ENCODE results near the gene TXNDC16. TPM values are rescaled to one million over a fixed set of nuclear protein-coding genes. Genes with fewer than 3 reads are reported as not detected.

TXNDC16 gene
- total RNA-seq, 1 donor from 2014 or later: 11.5 TPM

- peaks cover 5% of the 10 kb centered on the region for H3K27me3 Mint-ChIP-seq (ENCODE audit: low read depth)
- peaks cover 32% of the 10 kb centered on the region for H3K4me1 Mint-ChIP-seq
- no peak for TF ChIP-seq CTCF (conservative IDR thresholded peaks at IDR 0.05)
- H3K4me3 Mint-ChIP-seq: peak overlapping the region; percentile 90
- no peak overlapping the region for H3K27ac Mint-ChIP-seq (ENCODE audit: unreplicated experiment)
- DNase-seq (ENCODE audit: low read depth, low spot score): no peak
- H3K9me3 Mint-ChIP-seq: no peaks in the 10 kb centered on the region
- H3K36me3 Mint-ChIP-seq (ENCODE audit: low read depth): no peaks in the 10 kb centered on the region
These were observed 1.6 kb downstream of the TXNDC16 start for GRCh38 chr14:52550661-52551060.

GRCh38 chr14:52547526-52547925, 4.8 kb downstream of the TXNDC16 start:
- Mint-ChIP-seq H3K9me3 (no peaks in the 10 kb centered on the region), H3K36me3 (ENCODE audit: low read depth) (no peaks in the 10 kb centered on the region), H3K4me3 (no peak overlapping the region), H3K27ac (ENCODE audit: unreplicated experiment) (no peak overlapping the region), H3K4me1 (peaks cover 22% of the 10 kb centered on the region), H3K27me3 (ENCODE audit: low read depth) (no peaks in the 10 kb centered on the region)
- DNase-seq (ENCODE audit: low read depth, low spot score): no peak
- no peak for TF ChIP-seq CTCF (conservative IDR thresholded peaks at IDR 0.05)

GRCh38 chr14:52547027-52547426, 5.3 kb downstream of the TXNDC16 start:
- Mint-ChIP-seq H3K27me3 (ENCODE audit: low read depth) (no peaks in the 10 kb centered on the region), H3K36me3 (ENCODE audit: low read depth) (no peaks in the 10 kb centered on the region), H3K4me1 (peaks cover 22% of the 10 kb centered on the region), H3K4me3 (no peak overlapping the region), H3K9me3 (no peaks in the 10 kb centered on the region), H3K27ac (ENCODE audit: unreplicated experiment) (no peak overlapping the region)
- no peak for DNase-seq (ENCODE audit: low read depth, low spot score)
- no peak for TF ChIP-seq CTCF (conservative IDR thresholded peaks at IDR 0.05)

- H3K27me3 Mint-ChIP-seq (ENCODE audit: low read depth): no peaks in the 10 kb centered on the region
- TF ChIP-seq CTCF (conservative IDR thresholded peaks at IDR 0.05): no peak
- peaks cover 16% of the 10 kb centered on the region for H3K4me1 Mint-ChIP-seq
- no peaks in the 10 kb centered on the region for H3K9me3 Mint-ChIP-seq
- no peaks in the 10 kb centered on the region for H3K36me3 Mint-ChIP-seq (ENCODE audit: low read depth)
- no peak for DNase-seq (ENCODE audit: low read depth, low spot score)
- no peak overlapping the region for H3K4me3 Mint-ChIP-seq
- no peak overlapping the region for H3K27ac Mint-ChIP-seq (ENCODE audit: unreplicated experiment)
These were observed 6.0 kb downstream of the TXNDC16 start for GRCh38 chr14:52546318-52546670.

GRCh38 chr14:52545584-52546317, 6.6 kb downstream of the TXNDC16 start:
- TF ChIP-seq CTCF (conservative IDR thresholded peaks at IDR 0.05): no peak
- Mint-ChIP-seq H3K9me3 (no peaks in the 10 kb centered on the region), H3K27ac (ENCODE audit: unreplicated experiment) (peak overlapping the region; percentile 20), H3K27me3 (ENCODE audit: low read depth) (no peaks in the 10 kb centered on the region), H3K4me1 (peaks cover 12% of the 10 kb centered on the region), H3K4me3 (no peak overlapping the region), H3K36me3 (ENCODE audit: low read depth) (no peaks in the 10 kb centered on the region)
- no peak for DNase-seq (ENCODE audit: low read depth, low spot score)
